Stimulated activated CD4-positive, alpha-beta T cell treated with anti-CD3 and anti-CD28 coated beads, Interleukin-4, amount 100 ng/mL, for 24 hours (primary cell): ENCODE measurements around the gene CD58.

Source experiments
- DNase-seq: peaks from one replicate; pipeline ENCODE4 v3.0.0-alpha.2; 2020

The CD58 gene

DNA sequence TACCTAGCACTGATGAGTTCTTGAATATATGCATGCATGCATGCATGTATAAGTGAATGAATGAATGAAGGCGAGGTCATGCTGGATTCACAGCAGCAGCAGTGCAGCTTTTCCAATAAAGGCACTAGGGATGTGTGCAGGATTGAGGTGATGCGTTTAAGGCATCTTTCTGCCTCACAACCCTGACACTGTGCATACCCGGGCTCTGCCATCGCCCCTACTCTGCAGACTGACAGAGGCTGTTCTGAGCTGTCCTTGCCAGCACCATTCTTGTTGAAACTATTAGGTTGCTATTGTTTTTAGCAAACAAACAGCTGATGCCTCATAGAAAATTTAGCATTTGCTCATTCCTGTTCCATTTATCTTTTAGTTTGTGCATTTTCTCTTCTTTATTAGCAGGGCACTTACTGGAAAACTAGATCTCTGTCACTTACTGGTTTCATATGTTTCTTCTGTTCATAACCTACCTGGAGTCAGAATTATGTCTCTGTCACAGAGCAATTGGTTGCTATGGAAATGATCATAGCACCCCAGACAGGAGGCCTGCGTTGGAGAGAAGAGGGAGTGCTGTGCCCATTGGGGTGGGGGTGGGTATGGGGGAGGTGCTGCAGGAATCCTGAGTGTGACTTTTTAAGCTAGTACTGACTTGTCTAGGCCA is 79.0 kb downstream of the CD58 start:
- no peak for DNase-seq

DNA sequence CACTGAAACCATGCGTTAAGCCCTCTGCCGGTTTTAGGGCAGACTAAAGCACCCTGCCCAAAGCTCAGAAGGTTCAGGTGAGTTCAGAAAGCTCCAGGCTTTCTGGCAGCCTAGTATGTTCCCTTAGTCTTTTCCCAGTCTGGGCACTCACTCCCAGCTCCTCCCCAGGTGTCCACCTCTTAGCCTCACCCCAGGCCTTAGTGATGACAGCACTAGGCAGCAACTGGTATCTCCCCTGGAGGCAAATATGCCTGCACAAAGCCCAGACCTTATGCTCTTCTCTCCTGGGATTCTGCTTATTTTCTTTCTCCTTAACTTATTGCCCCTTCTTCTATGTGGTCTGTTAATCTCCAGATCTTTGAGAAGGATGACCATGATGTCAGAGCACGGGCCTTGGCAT is 80.2 kb downstream of the CD58 start:
- no peak for DNase-seq

DNA sequence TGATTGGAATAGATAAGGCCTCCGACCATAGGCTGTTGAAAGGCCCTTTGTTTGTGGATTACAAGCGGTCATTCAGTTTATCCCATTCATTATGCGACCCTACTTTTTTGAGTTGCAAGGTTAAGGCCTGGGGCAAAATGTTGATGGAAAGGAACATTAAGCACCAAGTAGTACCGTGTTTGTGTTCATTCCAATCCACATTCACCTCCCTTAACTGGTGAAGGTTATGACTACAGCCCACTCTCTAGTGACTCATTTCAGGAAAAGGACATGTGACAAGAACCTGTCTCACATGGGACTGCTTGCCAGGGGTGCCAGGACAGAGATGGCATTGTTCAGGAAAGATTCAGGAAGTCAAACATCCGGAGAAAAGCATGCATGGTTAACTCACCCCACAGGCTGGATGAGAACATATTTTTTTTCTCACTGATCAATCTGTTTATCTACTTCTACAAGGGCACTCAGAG is 81.6 kb downstream of the CD58 start:
- DNase-seq = no peak

DNA sequence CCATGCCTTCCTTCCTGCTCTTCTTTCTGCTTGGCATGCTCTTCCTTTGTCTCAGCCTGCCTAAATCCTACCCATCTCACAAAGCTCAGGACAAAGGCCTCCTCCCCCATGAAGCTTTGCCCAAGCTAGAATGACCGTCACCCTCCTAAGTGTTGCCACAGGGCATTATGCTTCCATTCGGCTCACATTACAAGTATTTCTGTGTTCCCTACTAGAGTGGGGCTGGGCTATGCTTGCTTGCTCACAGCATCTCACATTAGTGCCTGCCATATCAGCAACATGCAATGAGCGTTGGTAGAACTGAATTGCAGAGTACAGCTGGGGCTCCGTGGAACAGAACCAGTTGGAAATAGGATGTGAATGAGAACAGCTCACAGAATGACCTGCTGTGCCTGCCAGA is 82.8 kb downstream of the CD58 start:
- DNase-seq = no peak

DNA sequence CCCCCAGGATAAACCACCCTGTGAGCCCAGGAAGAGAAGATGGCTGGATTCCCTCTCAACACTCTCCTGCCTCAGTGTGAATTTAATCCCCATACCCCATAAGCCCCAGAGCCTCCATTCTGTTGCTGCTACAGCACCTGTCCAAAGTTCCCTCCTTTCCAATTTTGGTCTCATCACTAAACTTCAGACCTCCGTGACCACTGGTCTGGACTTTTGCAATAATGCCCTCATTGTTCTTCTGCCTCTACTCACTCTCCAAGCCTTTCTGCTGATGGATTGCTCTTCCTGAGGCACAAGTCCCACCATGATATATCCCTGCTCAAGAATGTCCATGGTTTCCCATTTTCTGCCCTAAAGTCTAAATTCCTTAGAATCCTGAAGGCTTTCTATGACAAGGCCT is 83.2 kb downstream of the CD58 start:
- no peak for DNase-seq

DNA sequence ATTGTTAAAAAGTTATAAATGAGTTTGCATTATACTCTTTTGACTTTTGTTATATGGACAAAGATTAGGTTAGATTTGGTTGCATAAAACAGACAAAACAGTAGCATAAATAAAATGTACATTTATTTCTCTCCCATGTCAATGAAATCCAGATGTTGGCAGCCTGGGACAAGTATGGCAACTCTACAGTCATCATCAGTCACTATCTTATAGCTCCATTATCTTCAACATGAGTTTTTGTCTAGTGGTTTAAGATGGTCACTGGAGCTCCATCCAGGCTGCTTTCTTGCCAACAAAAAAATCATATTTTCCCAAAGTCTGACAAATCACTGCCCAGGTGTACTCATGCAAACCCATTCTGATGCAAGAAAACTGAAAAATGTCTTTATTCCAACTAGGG is 83.8 kb downstream of the CD58 start:
- no peak for DNase-seq

DNA sequence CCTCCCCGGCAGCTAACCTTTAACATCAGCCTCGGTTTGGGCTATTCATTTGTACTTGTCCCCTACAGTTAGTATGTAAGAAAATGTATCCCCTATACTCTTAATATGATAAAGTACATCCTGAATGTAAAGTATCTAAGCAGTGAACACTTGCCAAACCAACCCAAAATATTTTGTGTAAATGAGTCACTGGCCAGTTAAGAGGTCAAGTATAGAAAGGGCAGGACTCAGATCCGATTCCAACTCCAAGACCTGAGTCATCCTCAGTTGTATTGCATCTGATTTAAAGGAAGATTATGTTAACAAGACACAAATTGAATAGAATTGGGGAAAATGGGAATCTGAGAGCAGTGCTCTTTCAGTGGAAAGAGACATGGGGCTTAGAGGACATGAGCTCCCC is 84.4 kb downstream of the CD58 start:
- DNase-seq = no peak

DNA sequence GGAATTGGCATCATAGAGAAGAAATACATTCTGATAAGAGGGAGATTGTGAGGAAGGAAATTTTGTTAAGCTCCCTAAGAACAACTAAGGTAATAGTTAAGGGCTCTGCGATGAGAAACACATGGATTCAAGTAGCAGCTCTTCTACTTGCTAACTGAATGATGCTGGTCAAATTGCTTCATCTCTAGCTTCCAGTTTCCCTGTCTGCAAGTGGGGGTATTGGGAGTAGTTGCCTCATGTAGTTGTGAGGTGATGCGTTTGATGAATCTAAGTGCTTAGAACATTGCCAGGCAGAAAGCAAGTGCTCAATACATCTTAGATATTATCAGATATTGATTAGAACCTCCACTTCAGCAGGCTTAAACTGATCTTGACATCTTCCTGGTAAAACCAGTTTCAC is 84.8 kb downstream of the CD58 start:
- no peak for DNase-seq

DNA sequence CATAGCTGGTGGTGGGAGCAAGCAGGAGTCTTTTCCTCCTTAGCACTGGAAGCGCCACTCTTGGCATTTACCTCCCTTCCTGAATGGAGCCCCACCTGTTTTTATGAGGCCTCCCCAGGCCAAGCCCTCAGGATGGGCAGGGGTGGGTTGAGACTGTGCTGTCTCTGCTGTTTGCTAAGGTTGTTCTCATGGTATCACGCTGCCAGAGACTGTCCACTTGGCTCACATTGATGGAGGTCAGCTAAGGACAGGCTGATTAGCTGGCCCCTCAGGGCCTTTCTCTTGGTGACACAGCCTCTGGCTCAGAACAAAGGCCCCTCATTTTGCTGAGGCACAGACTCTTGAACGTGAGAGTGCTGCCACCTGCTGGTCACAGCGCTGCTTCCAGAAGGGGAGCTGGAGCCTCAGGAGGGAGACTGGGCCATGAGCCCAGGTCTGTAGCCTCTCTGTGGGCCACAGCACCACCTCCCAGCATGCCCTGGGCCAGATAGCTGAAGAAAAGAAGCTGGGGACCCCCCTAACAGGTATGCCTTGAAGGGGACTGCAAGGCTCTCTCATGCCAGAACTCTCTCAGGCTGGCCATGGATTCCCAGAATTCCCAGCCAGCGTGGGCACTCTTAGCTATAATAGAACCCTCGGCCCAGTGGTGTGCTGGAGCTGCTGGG is 85.6 kb downstream of the CD58 start:
- peak; percentile 92 for DNase-seq

DNA sequence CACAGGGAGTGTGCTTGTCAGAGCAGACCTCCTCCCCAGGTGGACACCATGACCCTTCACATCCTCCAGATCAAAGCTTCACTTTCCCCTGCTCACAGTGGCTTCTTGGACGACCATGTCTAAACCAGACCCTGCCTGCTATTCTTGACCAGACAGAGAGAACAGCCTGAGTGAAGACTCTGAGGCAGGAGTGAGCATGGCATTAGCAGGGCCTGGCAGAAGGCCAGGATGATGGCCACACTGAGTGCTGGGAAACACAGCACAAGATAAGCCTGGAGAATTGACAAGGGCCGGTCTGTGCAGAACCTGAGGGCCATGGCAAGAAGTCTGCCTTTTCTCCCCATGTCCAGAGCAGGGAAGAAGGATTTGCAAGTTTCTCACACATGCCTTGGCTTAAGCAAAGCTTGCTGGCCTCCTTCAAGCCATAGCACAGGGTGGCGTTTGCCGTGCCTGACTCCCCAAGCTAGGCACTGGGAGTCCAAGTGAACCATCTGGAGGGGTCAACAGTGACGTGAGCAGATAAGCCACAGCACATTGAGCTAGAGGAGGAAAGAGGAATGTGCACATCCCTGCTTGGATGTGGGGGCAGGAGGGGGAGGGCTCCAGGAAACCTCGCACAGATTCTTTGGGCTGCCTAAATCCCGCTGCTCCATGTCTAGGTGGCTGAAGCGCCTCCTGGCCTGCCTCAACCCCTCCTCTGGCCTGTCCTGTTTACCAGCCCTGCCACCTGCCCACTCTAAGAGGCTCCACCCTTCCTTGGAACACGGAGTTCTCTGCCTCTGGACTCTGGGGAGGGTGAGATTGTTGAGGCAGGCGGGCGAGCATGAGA is 87.1 kb downstream of the CD58 start:
- no peak for DNase-seq

DNA sequence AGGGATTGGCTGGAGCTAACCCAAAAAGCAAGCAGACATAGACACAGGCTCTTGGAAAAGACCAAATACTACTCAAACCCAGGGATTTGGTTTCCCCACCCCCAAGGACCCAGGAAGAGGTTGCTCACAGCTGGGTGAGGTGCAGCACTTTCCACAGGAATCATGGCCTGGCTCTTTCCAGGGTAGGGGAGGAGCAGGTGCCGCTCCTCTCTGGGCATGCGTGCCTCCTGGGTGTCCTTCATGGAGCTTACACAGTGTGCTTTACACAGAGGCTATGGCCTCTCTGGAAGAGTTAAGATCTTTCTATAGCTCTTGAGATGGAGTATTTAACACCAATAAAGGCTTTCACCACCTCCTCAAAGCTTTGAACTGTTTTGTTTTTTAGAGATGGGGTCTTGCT is 88.3 kb downstream of the CD58 start:
- no peak for DNase-seq

DNA sequence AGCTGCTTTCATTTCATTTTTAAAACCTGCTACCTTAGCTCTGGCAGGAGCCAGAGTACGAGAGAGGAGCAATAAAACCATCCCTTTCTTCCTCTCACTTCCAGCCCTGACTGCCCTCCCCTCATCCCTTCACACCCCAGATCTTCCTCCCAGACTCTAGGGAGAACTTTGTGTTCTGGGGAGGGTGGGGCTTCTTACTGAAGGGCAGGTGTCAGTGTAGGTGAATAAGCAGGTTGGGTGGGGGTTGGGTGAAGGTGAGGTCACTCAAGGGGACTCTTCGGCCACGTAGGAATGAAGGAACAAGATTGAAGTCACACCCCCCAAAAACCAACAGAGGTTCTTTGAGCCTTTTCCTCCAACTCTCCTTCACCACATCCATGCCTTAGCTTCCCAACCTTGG is 88.9 kb downstream of the CD58 start:
- DNase-seq = no peak

DNA sequence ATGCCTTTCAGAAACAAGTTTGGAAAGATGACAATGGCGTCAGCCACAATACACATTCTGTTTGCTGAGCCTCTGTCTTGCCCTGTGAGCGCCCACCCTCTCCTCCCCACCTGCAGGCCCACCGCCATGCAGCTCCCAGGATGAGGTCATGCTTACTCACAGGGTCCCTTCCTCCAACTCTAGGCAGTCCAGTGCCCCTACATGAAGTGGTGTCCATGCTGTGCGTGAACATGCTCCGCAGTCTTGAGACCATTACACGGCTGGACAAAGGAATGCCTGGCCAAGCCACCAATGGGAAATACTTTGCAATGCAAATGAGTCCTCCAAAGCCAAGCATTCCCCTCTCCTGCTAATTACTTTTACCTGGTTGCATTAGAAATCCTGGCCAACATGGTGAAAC is 92.2 kb downstream of the CD58 start:
- DNase-seq = no peak

DNA sequence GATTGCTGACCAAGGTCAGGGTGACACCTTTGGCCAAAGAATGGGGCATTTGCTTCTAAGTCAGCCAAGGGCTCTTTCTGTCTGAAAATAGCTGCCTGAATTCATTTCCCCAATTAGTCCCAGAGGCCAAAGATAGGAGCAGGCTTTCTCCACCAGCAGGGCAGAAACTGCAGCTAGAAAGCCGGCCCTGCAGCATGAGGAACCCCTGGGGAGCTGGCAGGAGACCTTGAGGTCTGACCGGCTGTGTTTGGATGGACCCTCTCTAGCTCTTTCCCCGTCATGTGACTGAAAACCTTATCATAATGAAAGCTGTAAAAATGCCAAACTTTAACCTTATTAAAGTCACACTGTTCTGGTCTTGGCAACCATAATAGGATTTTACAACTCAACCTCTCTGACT is 93.4 kb downstream of the CD58 start:
- no peak for DNase-seq

DNA sequence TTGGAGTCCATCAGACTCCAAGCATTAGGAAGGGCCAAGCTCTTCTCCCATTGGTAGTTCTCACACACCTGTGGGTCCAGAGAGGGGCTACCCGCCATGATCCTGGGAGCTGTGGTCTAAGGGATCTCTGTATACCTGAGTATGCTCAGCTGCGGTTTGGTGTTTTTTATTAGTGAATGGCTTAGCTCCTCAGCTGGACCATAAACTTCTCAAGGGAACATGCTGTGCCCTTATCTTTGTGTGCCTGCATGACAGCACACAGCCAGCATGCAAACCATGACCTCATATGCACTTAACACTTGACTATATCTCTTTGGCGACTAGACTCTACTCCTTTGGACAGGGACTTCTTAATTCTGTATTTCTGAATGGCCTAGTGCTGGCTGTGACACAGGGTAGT is 94.5 kb downstream of the CD58 start:
- no peak for DNase-seq

DNA sequence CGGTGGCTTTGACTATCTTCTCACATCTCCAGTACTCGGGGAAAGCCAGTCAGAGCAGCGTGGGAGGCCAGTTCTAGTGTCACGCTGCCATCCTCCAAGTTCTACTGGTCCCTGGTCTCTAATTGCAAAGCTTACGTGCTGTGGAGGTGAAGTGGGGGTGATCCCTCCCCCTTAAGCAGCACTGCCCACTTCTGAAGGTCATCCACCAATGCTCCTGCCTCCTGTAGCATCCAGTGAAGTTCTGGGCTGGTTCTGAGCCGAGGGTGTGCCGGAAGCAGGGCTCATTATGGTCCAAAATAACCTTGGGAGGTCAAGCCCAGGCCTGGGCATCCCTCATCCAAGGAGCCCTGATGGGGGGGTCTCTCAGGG is 95.0 kb downstream of the CD58 start:
- no peak for DNase-seq

DNA sequence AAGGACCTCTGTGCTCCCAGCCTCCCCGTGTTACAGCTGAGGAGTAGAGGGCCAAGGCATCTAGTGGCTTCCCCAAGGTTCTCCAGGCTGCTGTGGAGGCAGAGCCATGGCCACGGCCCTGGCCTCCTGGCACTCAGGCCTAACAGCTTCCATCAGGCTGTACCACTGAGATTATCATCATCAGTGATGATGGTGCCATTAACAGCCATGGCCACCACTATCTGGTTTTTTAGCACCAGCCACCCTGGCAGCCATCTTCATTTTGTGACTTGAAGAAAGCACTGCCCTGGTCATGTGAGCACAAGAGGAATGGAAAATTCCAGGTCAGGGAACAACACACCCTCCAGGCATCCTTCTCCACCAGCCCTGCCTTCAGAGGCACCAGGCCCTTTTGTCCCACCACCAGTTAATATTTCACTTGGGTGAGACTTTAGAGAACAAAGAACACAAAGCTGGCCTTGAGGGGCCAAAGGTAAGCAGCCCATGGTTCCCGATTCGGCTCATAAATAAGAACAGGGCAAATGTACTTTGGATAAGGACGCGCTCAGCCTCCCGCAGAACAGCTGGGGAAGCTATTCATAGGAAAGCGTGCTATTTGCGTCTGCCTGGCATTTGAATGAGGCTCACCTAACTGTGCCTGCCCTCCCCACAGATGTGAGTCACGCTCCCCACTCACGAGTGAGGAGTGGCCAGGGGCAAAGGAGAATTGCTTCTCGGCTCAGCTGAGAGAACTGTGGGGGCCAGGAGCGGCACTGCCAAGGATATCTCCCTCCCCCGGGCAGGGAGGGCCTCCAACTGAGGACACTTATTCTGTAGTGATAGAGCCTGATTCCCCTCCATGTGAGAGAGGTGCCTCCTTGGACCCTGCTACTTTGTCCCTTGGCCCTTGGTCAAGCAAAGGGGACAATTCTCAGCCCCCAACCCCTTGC is 95.6 kb downstream of the CD58 start:
- DNase-seq = no peak

DNA sequence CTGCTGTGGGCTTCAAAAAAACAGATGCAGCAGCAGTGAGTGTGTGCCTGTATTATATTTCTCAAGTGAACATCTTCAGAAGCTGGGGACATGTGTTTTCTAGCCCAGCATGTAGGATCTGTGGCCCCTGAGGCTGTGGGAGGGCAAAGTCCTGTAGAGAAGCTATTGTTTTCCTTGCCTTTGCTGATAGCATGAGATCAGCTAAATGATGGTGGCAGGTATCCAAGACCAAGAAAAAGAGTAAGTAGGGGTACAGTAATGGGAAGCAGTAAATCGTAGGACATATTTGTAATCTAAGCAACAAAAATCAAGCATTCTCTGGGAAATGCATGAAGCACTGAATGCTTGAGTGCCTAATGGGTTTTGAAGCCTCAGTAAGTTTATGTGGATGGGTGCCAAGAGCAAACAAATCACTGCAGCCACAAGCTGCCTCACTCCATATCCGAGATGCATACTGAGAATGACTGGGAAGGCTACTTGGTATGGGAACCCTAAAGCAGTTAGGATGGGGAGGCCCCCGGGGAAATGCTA is 98.3 kb downstream of the CD58 start:
- DNase-seq = no peak

DNA sequence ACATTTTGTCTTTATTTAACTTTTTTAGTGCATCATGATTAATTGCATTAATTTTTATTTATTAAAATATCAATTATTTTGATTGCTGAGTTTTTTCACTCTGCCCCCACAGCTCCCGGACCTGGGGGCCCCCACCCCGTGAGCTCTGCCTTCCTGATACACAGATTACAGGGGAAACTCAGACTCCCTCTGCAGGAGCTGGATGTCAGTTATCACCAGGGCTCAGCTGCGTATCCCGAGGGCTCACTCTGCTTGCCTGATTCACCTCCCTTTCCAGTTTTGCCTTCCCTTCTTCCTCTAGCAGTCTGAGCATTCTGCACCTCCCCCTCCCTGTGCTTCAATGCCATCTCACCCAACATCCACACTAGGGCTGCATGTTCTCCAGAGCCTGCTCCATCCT is 99.6 kb downstream of the CD58 start:
- no peak for DNase-seq

DNA sequence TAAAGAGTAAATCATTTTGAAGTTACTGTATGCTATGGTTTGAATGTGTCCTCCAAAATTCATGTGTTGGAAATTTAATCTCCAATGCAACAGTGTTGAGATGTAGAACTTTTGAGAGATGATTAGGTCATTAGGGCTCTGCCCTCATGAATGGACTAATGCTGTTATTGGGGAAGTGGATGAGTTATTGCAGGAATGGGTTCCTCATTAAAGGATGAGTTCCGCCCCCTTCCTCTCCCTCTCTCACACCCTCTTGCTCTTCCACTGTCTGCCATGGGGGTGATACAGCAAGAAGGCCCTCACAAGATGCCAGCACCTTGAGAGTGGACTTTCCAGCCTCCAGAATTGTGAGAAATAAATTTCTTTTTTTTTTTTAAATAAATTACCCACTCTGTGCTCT is 100.2 kb downstream of the CD58 start:
- DNase-seq = no peak

DNA sequence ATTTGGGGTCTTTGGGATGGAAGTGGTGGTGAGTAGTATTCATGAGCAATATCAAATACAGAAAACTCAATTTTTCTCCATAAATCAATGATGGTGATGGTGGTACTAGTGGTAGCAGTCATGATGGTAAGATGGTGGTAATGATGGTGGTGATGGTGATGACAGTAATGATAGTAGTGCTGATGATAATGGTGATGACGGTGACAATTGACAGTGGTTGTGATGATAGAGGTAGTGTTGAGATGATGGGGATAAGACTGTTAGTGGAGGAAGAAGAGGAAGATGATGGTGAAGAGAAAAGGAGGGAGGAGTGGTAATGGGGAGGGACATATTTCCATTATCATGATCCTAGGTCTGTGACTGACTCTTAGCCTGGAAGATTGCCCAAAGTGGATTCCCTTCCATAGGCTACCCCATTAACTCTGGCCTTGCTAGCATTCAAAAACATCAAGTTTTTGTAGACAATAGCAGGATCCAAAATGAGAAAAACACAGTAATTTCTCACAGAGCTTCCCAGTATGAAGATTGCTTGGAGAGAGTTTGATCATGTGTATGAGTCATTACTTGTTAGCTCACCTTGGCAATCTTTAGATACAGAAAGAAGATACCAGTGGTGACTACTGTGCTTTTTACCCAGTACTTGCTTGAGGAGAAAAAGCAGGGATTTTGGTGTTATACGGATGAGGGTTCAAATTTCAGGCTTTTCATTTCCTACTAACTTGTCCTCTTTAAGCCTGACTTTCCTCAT is 103.8 kb downstream of the CD58 start:
- DNase-seq = no peak
